Lower leg skin (tissue), 3 donors: ENCODE results near the gene NCAM1.

ENCODE experiments used
- POLR2A ChIP-seq, 2 donors: fragments of 450-650 bp; IDR thresholded peaks; one replicate each; pipeline ENCODE4 v1.6.1; 2016 to 2017; ENCODE audit warnings: antibody characterized with exemption in 2 of 2, mild to moderate bottlenecking in 1 of 2, moderate library complexity in 1 of 2
- TF ChIP-seq, protein P1 (sequence below), 3 donors: fragments of 450-650 bp; IDR thresholded peaks; one replicate each; pipeline ENCODE4 v1.5.1; 2016; ENCODE audit warnings: antibody characterized with exemption in 3 of 3, mild to moderate bottlenecking in 3 of 3, moderate library complexity in 2 of 3

DNA sequence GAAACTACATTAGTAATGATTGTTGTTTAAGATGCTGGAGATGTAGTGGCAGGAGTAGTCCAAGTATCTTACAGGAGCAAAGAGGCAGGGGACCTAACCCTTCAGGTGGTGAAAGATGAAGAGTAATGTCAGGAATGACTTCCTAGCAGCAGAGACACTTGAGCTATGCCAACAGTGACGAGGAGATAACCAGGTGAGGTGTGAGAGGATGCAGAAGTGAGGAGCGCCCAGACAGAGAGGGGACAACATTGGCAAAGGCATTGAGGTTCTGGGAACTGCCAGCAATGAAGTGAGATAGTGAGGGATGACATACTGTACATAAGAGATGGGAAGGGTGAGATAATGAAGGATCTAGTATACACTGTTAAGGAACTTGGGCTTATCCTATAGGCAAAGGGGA lies 95.8 kb downstream of the NCAM1 start:
- TF ChIP-seq, protein P1, sequence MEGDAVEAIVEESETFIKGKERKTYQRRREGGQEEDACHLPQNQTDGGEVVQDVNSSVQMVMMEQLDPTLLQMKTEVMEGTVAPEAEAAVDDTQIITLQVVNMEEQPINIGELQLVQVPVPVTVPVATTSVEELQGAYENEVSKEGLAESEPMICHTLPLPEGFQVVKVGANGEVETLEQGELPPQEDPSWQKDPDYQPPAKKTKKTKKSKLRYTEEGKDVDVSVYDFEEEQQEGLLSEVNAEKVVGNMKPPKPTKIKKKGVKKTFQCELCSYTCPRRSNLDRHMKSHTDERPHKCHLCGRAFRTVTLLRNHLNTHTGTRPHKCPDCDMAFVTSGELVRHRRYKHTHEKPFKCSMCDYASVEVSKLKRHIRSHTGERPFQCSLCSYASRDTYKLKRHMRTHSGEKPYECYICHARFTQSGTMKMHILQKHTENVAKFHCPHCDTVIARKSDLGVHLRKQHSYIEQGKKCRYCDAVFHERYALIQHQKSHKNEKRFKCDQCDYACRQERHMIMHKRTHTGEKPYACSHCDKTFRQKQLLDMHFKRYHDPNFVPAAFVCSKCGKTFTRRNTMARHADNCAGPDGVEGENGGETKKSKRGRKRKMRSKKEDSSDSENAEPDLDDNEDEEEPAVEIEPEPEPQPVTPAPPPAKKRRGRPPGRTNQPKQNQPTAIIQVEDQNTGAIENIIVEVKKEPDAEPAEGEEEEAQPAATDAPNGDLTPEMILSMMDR (IDR thresholded peaks at IDR 0.05): no peak
- no peak for TF ChIP-seq POLR2A (IDR thresholded peaks at IDR 0.05)
